Neural progenitor cell (in vitro differentiated cells): ENCODE data around the gene CLSTN2. TPM values are rescaled to one million over a fixed set of nuclear protein-coding genes. Genes with fewer than 3 reads are reported as not detected.

Experiments used
- DNase-seq: peaks from one replicate; pipeline ENCODE4 v3.0.0-alpha.2; 2016; ENCODE audit warnings: low spot score
- H2AFZ ChIP-seq: fragments of 200-600 bp; sonication (generic); replicated peaks from 2 replicates; pipeline ENCODE4 v1.6.1; 2016; ENCODE audit warnings: antibody characterized with exemption
- H3F3A ChIP-seq: fragments of 200-600 bp; sonication (generic); 2 replicates; pipeline ENCODE4 v1.6.1; 2016; ENCODE audit warnings: antibody characterized with exemption, low read depth
- H3K27ac ChIP-seq: fragments of 200-600 bp; sonication (generic); 2 replicates; pipeline ENCODE4 v1.5.1; 2016; ENCODE audit warnings: mild to moderate bottlenecking
- H3K27me3 ChIP-seq: fragments of 200-600 bp; sonication (generic); 2 replicates; pipeline ENCODE4 v1.6.1; 2016; ENCODE audit warnings: mild to moderate bottlenecking, moderate library complexity
- H3K36me3 ChIP-seq: fragments of 200-600 bp; sonication (generic); 2 replicates; pipeline ENCODE4 v1.5.1; 2016
- H3K4me1 ChIP-seq: fragments of 200-600 bp; sonication (generic); 2 replicates; pipeline ENCODE4 v1.6.1; 2016; ENCODE audit warnings: mixed run types
- H3K4me2 ChIP-seq: fragments of 200-600 bp; sonication (generic); 2 replicates; pipeline ENCODE4 v1.6.1; 2016
- H3K4me3 ChIP-seq: fragments of 200-600 bp; sonication (generic); 2 replicates; pipeline ENCODE4 v1.5.1; 2016
- H3K79me2 ChIP-seq: fragments of 200-600 bp; sonication (generic); 2 replicates; pipeline ENCODE4 v1.6.1; 2016; ENCODE audit warnings: low read depth
- H3K9ac ChIP-seq: fragments of 200-600 bp; sonication (generic); 2 replicates; pipeline ENCODE4 v1.6.1; 2016
- H3K9me3 ChIP-seq: fragments of 200-600 bp; sonication (generic); 2 replicates; pipeline ENCODE4 v1.5.1; 2016; ENCODE audit warnings: low read depth
- H4K20me1 ChIP-seq: fragments of 200-600 bp; sonication (generic); 2 replicates; pipeline ENCODE4 v1.6.1; 2016; ENCODE audit warnings: low read depth
- H3K27ac Mint-ChIP-seq: 3 replicates; pipeline ENCODE4 v1.8.0; 2021; ENCODE audit warnings: mixed read lengths
- H3K27me3 Mint-ChIP-seq: 2 replicates; pipeline ENCODE4 v1.8.0; 2022; ENCODE audit warnings: low read depth, mild to moderate bottlenecking, inconsistent platforms, moderate library complexity, mixed read lengths; ENCODE audit not compliant: insufficient read depth
- H3K36me3 Mint-ChIP-seq: 3 replicates; pipeline ENCODE4 v1.8.0; 2021; ENCODE audit warnings: mixed read lengths
- H3K4me1 Mint-ChIP-seq: 3 replicates; pipeline ENCODE4 v1.8.0; 2021; ENCODE audit warnings: mixed read lengths
- H3K4me3 Mint-ChIP-seq: 3 replicates; pipeline ENCODE4 v1.8.0; 2021; ENCODE audit warnings: mild to moderate bottlenecking, moderate library complexity, mixed read lengths
- H3K9me3 Mint-ChIP-seq: 3 replicates; pipeline ENCODE4 v1.8.0; 2020; ENCODE audit warnings: mixed read lengths
- EZH2 ChIP-seq: fragments of 200-600 bp; sonication (generic); IDR thresholded peaks from 2 replicates; pipeline ENCODE4 v1.6.1; 2017; ENCODE audit warnings: antibody characterized with exemption, mild to moderate bottlenecking, moderate library complexity
- EZH2phosphoT487 ChIP-seq: fragments of 200-600 bp; sonication (generic); IDR thresholded peaks from 2 replicates; pipeline ENCODE4 v1.6.1; 2017; ENCODE audit warnings: antibody characterized with exemption
- total RNA-seq: library from RNA; depleted of rRNA; stranded (reverse); fragments of >200 nt; gene quantifications from 2 replicates; pipeline ENCODE4 v1.2.3, GENCODE V29; 2015; ENCODE audit warnings: low replicate concordance
- TF ChIP-seq, protein P1 (sequence below): fragments of 200-600 bp; sonication (generic); IDR thresholded peaks from 2 replicates; pipeline ENCODE4 v1.5.1; 2017; ENCODE audit warnings: antibody characterized with exemption, mild to moderate bottlenecking

CLSTN2 gene
- total RNA-seq, 1 donor from 2014 or later: 0.22 TPM

DNA sequence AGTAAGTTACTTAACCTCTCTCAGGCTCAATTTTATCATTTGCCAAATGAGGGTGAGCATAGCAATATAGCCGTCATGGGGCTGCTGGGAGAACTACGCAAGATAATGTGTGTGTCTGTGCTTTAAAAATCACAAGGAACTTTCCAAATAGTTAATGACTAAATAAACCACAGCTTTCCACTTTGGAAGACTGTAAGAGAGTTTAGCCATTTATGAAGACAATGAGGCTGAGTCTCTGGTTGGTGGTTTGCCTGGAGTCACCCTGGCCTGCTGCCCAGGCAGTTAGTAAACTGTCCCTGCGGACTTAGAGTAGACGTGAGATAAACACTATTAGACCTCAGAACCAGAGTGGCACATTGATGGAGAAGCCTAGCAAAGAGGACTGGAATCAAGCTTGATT, 357.7 kb downstream of the CLSTN2 start:
- Histone ChIP-seq H3K79me2 (no peaks in the 10 kb centered on the region), H3K4me2 (no peak overlapping the region), H3K27ac (no peak overlapping the region), H3K9me3 (no peaks in the 10 kb centered on the region), H3K36me3 (no peaks in the 10 kb centered on the region), H3K4me3 (no peak overlapping the region), H3K4me1 (no peaks in the 10 kb centered on the region), H3F3A (no peaks in the 10 kb centered on the region), H3K9ac (no peak overlapping the region), H4K20me1 (no peaks in the 10 kb centered on the region), H2AFZ (no peak overlapping the region), H3K27me3 (no peaks in the 10 kb centered on the region)
- TF ChIP-seq, protein P1, sequence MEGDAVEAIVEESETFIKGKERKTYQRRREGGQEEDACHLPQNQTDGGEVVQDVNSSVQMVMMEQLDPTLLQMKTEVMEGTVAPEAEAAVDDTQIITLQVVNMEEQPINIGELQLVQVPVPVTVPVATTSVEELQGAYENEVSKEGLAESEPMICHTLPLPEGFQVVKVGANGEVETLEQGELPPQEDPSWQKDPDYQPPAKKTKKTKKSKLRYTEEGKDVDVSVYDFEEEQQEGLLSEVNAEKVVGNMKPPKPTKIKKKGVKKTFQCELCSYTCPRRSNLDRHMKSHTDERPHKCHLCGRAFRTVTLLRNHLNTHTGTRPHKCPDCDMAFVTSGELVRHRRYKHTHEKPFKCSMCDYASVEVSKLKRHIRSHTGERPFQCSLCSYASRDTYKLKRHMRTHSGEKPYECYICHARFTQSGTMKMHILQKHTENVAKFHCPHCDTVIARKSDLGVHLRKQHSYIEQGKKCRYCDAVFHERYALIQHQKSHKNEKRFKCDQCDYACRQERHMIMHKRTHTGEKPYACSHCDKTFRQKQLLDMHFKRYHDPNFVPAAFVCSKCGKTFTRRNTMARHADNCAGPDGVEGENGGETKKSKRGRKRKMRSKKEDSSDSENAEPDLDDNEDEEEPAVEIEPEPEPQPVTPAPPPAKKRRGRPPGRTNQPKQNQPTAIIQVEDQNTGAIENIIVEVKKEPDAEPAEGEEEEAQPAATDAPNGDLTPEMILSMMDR: no peak
- TF ChIP-seq EZH2phosphoT487 (no peak), EZH2 (no peak)
- no peak overlapping the region for H3K4me3 Mint-ChIP-seq
- no peaks in the 10 kb centered on the region for H3K9me3 Mint-ChIP-seq
- DNase-seq: no peak
- no peaks in the 10 kb centered on the region for H3K36me3 Mint-ChIP-seq
- H3K27me3 Mint-ChIP-seq: peaks cover 4% of the 10 kb centered on the region
- H3K27ac Mint-ChIP-seq: no peak overlapping the region
- no peaks in the 10 kb centered on the region for H3K4me1 Mint-ChIP-seq

DNA sequence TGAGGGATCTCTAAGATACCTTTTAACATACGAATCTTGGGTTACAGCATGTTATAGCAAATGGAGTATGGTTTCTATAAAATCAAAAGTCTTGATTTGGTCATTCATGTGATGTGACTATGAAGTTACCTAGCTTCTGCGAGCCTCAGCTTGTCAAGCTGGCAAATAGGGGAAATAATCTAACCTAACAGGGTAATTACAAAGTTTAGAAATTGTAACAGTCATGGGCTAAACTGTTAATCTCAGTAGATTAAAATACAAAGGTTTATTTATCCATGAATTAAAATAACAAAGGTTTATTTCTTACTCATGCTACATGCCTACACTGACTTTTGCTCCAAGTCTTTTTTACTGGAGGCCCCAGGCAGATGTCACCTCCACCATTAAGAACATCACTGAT, 359.1 kb downstream of the CLSTN2 start:
- Histone ChIP-seq H3F3A (no peaks in the 10 kb centered on the region), H3K79me2 (no peaks in the 10 kb centered on the region), H3K27ac (no peak overlapping the region), H3K27me3 (no peaks in the 10 kb centered on the region), H4K20me1 (no peaks in the 10 kb centered on the region), H3K4me3 (no peak overlapping the region), H3K4me1 (no peaks in the 10 kb centered on the region), H3K36me3 (no peaks in the 10 kb centered on the region), H3K4me2 (no peak overlapping the region), H3K9me3 (no peaks in the 10 kb centered on the region), H2AFZ (no peak overlapping the region), H3K9ac (no peak overlapping the region)
- DNase-seq: no peak
- TF ChIP-seq EZH2phosphoT487 (no peak), EZH2 (no peak)
- TF ChIP-seq, protein P1: no peak
- Mint-ChIP-seq H3K4me3 (no peak overlapping the region), H3K4me1 (no peaks in the 10 kb centered on the region), H3K27ac (no peak overlapping the region), H3K27me3 (peaks cover 4% of the 10 kb centered on the region), H3K36me3 (no peaks in the 10 kb centered on the region), H3K9me3 (no peaks in the 10 kb centered on the region)

DNA sequence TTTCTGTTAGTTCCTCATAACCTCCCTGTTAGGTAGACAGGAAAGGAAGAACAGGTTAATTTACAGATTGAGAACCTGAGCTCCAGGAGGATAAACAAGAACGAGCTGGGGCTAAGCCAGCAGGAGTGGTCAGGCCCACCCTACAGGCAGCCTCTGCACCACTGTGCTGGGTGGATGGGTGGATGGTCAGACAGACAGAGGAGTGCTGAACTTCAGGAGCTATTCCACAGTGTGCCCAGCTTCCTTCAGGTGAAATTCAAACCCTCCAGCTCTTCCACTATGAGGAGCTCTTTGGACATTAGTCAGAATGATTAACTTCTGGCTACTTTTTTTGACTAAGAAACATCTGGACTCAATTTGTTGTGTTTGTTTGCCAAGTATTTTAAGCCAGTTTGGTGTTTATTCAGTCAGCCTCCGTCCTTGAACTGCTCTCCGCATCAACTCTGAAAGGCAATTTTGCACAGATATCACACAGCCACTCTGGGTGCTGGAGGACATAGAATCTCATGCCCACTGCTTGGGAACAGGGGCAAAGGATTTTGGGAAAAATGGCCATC, 361.9 kb downstream of the CLSTN2 start:
- Histone ChIP-seq H3K36me3 (no peaks in the 10 kb centered on the region), H3K9me3 (no peaks in the 10 kb centered on the region), H3K9ac (no peak overlapping the region), H3K4me1 (no peaks in the 10 kb centered on the region), H3K4me3 (no peak overlapping the region), H3K27ac (no peak overlapping the region), H3K79me2 (no peaks in the 10 kb centered on the region), H4K20me1 (no peaks in the 10 kb centered on the region), H3F3A (no peaks in the 10 kb centered on the region), H3K27me3 (no peaks in the 10 kb centered on the region), H3K4me2 (no peak overlapping the region), H2AFZ (no peak overlapping the region)
- Mint-ChIP-seq H3K4me3 (no peak overlapping the region), H3K9me3 (no peaks in the 10 kb centered on the region), H3K27ac (no peak overlapping the region), H3K4me1 (no peaks in the 10 kb centered on the region), H3K27me3 (peaks cover 2% of the 10 kb centered on the region), H3K36me3 (no peaks in the 10 kb centered on the region)
- no peak for DNase-seq
- no peak for TF ChIP-seq EZH2
- TF ChIP-seq EZH2phosphoT487: no peak

DNA sequence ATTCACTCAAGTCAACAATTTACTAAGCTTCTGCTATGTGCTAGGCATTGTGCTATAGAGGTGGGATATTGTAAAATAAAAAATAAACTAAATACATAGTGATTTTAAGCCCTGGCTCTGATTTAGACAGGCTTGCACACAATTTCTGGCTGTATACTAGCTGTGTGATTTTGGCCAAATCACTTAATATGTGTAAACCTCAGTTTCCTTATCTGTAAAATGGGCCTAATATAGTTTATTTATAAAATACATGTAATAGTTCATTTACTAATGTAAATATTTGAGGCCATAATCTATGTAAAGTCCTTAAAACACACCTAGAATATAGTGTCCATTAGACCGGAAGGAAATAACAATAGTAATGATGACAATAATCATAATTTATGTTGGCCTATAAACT, 363.1 kb downstream of the CLSTN2 start:
- no peak overlapping the region for H3K4me3 ChIP-seq
- H3K4me2 ChIP-seq: no peak overlapping the region
- no peaks in the 10 kb centered on the region for H3K9me3 ChIP-seq
- Mint-ChIP-seq H3K9me3 (no peaks in the 10 kb centered on the region), H3K4me1 (no peaks in the 10 kb centered on the region), H3K4me3 (no peak overlapping the region), H3K36me3 (no peaks in the 10 kb centered on the region), H3K27me3 (no peaks in the 10 kb centered on the region), H3K27ac (no peak overlapping the region)
- no peak for DNase-seq
- no peak overlapping the region for H3K27ac ChIP-seq
- no peaks in the 10 kb centered on the region for H3F3A ChIP-seq
- H2AFZ ChIP-seq: no peak overlapping the region
- no peaks in the 10 kb centered on the region for H3K4me1 ChIP-seq
- H3K79me2 ChIP-seq: no peaks in the 10 kb centered on the region
- H3K9ac ChIP-seq: no peak overlapping the region
- H3K36me3 ChIP-seq: no peaks in the 10 kb centered on the region
- TF ChIP-seq, protein P1: no peak
- TF ChIP-seq EZH2 (no peak), EZH2phosphoT487 (no peak)
- H3K27me3 ChIP-seq: no peaks in the 10 kb centered on the region
- H4K20me1 ChIP-seq: no peaks in the 10 kb centered on the region
